ENCODE results near the gene ME2.
"Not testable (repeated sequence)": the region's sequence is repeated elsewhere in the genome, so short reads cannot be mapped to it uniquely, and the experiment has no call there.

ME2 gene

DNA sequence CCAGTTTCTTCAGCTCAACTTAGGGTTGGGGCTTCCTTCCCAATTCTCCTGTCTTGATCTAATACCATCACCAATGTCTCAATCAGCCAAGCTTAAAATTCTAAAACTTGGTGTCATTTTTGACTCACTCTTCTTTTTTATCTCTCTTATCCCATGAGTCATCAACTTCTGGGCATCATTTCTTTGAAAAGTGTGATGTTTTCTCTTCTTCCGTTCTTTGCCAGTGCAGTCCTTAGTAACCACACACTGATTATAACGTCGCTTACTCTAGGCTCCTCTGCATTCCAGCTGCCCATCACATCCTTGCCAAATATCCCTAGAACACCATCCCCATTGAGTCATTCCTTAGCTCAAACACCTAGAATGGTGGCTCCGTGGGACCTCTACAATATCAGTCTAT lies 31.7 kb upstream of the ME2 start:
- no peaks in the 10 kb centered on the region for H3K9me3 ChIP-seq (ENCODE audit: control insufficient read depth, insufficient read depth, low read length)
- no peaks in the 10 kb centered on the region for H3K4me1 ChIP-seq (ENCODE audit: control insufficient read depth, insufficient read depth, low read length)
- no peak overlapping the region for H3K27ac ChIP-seq (ENCODE audit: low read depth, low read length)
- H3K36me3 ChIP-seq (ENCODE audit: control insufficient read depth, insufficient read depth, low read length): no peaks in the 10 kb centered on the region
- H3K9ac ChIP-seq (ENCODE audit: low read depth, low read length): no peak overlapping the region
- H3K27me3 ChIP-seq (ENCODE audit: control insufficient read depth, insufficient read depth, low read length): no peaks in the 10 kb centered on the region
- H3K4me3 ChIP-seq (ENCODE audit: low read depth, low read length): no peak overlapping the region

DNA sequence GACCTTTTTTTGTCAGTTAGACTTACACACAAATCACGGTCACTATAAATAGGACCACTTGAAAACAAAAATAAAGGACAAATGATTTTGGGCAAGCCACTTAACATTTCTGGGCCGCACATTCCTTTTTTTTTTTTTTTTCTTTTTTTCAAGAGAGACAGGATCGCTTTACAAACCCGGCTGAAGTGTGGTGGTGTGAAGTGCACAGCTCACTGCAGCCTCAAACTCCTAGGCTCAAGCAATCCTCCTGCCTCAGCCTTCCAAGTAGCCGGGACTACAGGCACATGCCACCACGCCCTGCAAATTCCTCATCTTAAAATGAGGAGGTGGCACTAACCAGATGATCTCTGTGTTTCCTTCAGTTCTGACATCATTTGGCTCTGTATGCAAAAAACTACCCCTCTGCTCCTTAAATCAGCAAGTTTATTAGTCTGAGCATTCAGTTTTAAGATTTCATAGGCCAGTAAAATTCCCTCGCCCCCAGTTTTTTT lies 30.8 kb upstream of the ME2 start:
- Histone ChIP-seq H3K4me3 (ENCODE audit: low read depth, low read length) (no peak overlapping the region), H3K4me1 (ENCODE audit: control insufficient read depth, insufficient read depth, low read length) (no peaks in the 10 kb centered on the region), H3K36me3 (ENCODE audit: control insufficient read depth, insufficient read depth, low read length) (no peaks in the 10 kb centered on the region), H3K27me3 (ENCODE audit: control insufficient read depth, insufficient read depth, low read length) (no peaks in the 10 kb centered on the region), H3K9ac (ENCODE audit: low read depth, low read length) (no peak overlapping the region), H3K27ac (ENCODE audit: low read depth, low read length) (no peak overlapping the region), H3K9me3 (ENCODE audit: control insufficient read depth, insufficient read depth, low read length) (no peaks in the 10 kb centered on the region)

DNA sequence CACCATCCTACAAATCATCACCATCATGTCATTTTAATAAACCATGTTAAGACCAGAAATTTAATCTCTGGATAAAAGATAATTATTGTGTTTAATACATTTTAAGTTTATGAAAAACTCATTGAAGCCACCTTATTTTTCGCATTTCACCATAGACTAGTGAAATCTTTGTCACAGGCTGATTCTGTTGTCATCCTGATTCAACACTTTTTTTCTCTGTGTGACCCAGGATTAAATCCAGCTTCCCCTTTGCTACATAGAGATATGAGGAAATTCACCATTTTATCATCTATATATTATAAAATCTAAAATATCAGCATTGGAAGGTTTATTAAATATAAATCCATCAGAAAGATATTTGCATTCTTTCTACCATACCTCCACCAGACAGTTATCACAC lies 29.9 kb upstream of the ME2 start:
- no peak overlapping the region for H3K27ac ChIP-seq (ENCODE audit: low read depth, low read length)
- no peak overlapping the region for H3K4me3 ChIP-seq (ENCODE audit: low read depth, low read length)
- no peaks in the 10 kb centered on the region for H3K9me3 ChIP-seq (ENCODE audit: control insufficient read depth, insufficient read depth, low read length)
- no peak overlapping the region for H3K9ac ChIP-seq (ENCODE audit: low read depth, low read length)
- H3K36me3 ChIP-seq (ENCODE audit: control insufficient read depth, insufficient read depth, low read length): no peaks in the 10 kb centered on the region
- no peaks in the 10 kb centered on the region for H3K27me3 ChIP-seq (ENCODE audit: control insufficient read depth, insufficient read depth, low read length)
- H3K4me1 ChIP-seq (ENCODE audit: control insufficient read depth, insufficient read depth, low read length): peaks cover under 1% of the 10 kb centered on the region; the same call in 1 of the 2 replicates

DNA sequence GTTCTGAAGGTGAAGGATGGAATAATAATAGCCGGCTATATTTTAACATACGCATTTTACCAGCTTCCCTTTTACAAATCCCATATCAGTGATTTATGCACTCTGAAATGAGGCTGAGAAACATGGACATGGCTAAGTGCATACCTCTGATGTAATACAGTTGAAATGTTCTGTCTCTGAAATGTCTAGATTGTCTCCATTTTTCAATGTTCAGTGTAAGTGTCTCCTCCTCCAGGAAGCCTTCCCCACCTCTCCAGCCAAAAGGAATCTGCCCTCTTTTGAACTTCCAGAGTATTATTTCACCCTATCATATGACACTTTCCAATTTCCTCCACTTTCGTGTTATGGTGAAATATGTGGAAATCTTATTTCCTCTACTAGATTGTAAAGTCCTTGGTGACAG lies 29.5 kb upstream of the ME2 start:
- Histone ChIP-seq H3K36me3 (ENCODE audit: control insufficient read depth, insufficient read depth, low read length) (no peaks in the 10 kb centered on the region), H3K27ac (ENCODE audit: low read depth, low read length) (no peak overlapping the region), H3K9me3 (ENCODE audit: control insufficient read depth, insufficient read depth, low read length) (no peaks in the 10 kb centered on the region), H3K4me3 (ENCODE audit: low read depth, low read length) (no peak overlapping the region), H3K27me3 (ENCODE audit: control insufficient read depth, insufficient read depth, low read length) (no peaks in the 10 kb centered on the region), H3K9ac (ENCODE audit: low read depth, low read length) (no peak overlapping the region), H3K4me1 (ENCODE audit: control insufficient read depth, insufficient read depth, low read length) (peaks cover 5% of the 10 kb centered on the region; the same call in 1 of the 2 replicates)

DNA sequence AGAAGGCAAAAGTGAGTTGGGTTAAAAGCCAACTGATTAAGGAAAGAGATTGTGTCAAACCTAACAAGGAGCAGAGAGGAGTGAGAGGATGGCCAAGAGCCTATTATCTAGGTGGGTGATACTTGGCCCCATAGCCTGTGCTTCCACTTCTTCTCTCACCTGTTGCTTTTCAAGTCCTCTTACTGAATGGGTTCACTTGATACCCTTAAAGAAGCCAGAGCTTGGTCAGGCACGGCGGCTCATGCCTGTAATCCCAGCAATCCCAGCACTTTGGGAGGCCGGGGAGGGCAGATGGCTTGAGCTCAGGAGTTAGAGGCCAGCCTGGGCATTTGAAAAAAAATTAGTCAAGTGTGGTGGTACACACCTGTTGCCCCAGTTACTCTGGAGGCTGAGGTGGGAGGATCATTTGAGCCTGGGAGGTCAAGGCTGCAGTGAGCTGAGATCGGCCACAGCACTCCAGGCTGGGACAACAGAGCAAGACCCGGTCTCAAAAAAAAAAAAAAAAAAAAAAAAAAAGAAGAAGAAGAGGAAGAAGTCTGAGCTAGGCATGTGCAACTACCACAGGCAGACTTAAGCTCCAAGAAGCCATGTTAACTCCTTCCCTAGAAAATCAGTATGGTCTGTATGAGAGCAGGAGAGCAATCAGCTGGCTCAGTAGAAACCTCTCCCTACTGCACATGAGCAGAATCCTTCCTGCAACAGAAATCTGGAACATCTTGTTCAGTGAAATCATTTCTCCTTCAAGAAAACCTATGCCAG lies 28.4 kb upstream of the ME2 start:
- no peak overlapping the region for H3K4me3 ChIP-seq (ENCODE audit: low read depth, low read length)
- no peaks in the 10 kb centered on the region for H3K9me3 ChIP-seq (ENCODE audit: control insufficient read depth, insufficient read depth, low read length)
- H3K27ac ChIP-seq (ENCODE audit: low read depth, low read length): no peak overlapping the region
- H3K4me1 ChIP-seq (ENCODE audit: control insufficient read depth, insufficient read depth, low read length): peaks cover 7% of the 10 kb centered on the region; the same call in 1 of the 2 replicates
- no peaks in the 10 kb centered on the region for H3K27me3 ChIP-seq (ENCODE audit: control insufficient read depth, insufficient read depth, low read length)
- H3K9ac ChIP-seq (ENCODE audit: low read depth, low read length): no peak overlapping the region
- H3K36me3 ChIP-seq (ENCODE audit: control insufficient read depth, insufficient read depth, low read length): no peaks in the 10 kb centered on the region

DNA sequence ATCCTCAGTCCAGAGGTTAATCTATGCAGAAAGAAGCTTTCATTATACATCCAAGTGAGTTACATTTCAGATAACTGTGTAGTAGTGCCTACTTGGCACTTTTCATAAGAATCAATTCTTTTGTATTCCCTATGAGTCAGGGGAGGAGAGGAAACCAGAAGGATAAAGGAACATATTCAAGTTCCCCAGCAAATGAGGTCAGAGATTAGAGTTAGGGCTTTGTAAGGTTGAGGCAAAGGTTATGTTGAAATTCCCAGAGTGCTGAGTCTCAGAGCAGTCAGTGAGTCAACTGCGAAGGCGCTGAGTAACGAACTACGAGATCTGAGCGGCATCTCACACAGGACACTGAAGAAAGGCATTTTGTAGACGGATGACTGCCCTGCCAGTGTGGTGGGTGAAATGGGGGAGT lies 25.1 kb upstream of the ME2 start:
- peaks cover 7% of the 10 kb centered on the region; the same call in 1 of the 2 replicates for H3K4me1 ChIP-seq (ENCODE audit: control insufficient read depth, insufficient read depth, low read length)
- no peaks in the 10 kb centered on the region for H3K36me3 ChIP-seq (ENCODE audit: control insufficient read depth, insufficient read depth, low read length)
- H3K9me3 ChIP-seq (ENCODE audit: control insufficient read depth, insufficient read depth, low read length): no peaks in the 10 kb centered on the region
- no peak overlapping the region for H3K9ac ChIP-seq (ENCODE audit: low read depth, low read length)
- H3K27me3 ChIP-seq (ENCODE audit: control insufficient read depth, insufficient read depth, low read length): no peaks in the 10 kb centered on the region
- H3K27ac ChIP-seq (ENCODE audit: low read depth, low read length): peak overlapping the region; percentile 26
- no peak overlapping the region for H3K4me3 ChIP-seq (ENCODE audit: low read depth, low read length)

DNA sequence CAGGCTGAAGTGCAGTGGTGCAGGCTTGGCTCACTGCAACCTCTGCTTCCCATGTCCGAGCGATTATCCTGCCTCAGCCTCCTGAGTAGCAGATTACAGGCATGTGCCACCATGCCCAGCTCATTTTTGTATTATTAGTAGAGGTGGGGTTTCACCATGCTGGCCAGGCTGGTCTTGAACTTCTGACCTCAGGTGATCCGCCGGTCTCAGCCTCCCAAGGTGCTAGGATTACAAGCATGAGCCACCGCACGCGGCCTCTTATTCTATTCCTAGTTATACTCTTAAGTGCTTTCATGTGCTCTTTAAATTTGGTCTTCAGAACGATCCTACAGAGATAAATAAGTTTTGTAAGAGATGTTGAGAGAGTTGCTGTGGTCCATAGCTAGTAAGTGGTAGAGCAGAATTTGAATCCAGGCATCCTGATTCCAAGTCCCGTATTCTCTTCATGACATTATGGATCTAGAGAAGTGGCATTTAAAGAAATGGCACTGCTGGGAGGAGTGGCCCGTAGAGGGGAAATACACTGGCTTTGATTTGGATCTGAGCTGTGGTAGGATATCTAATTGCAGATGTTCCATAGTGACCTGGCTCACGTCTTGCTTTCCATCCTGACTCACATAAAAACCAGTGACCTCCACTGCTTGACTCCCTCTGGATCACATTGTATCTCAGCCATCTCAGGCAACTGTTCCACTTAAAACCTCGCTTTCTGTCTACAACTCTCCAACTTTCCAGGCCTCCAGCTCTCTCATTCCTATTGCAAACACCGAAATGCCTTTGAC lies 22.8 kb upstream of the ME2 start:
- H3K27ac ChIP-seq (ENCODE audit: low read depth, low read length): no peak overlapping the region

DNA sequence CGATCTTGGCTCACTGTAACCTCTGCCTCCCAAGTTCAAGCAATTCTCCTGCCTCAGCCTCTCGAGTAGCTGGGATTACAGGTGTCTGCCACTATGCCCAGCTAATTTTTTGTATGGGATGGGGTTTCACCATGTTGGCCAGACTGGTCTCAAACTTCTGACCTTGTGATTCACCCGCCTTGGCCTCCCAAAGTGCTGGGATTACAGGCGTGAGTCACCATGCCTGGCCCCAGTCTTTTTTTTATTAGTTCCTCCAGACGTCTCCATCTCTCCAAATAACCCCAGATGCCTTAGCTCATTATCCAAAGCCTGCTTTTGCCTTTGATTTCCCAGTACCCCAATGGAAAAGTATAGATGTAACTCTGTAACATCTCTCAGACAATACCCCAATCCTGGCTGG lies 21.8 kb upstream of the ME2 start:
- H3K27ac ChIP-seq (ENCODE audit: low read depth, low read length); H3K9me3 ChIP-seq (ENCODE audit: control insufficient read depth, insufficient read depth, low read length); H3K4me1 ChIP-seq (ENCODE audit: control insufficient read depth, insufficient read depth, low read length); H3K4me3 ChIP-seq (ENCODE audit: low read depth, low read length); H3K27me3 ChIP-seq (ENCODE audit: control insufficient read depth, insufficient read depth, low read length); H3K9ac ChIP-seq (ENCODE audit: low read depth, low read length); H3K36me3 ChIP-seq (ENCODE audit: control insufficient read depth, insufficient read depth, low read length): not testable (repeated sequence)

More for the DNA sequence above, 22.8 kb upstream of the ME2 start:
- Histone ChIP-seq H3K4me3 (ENCODE audit: low read depth, low read length) (no peak overlapping the region), H3K27me3 (ENCODE audit: control insufficient read depth, insufficient read depth, low read length) (no peaks in the 10 kb centered on the region), H3K9ac (ENCODE audit: low read depth, low read length) (no peak overlapping the region), H3K9me3 (ENCODE audit: control insufficient read depth, insufficient read depth, low read length) (no peaks in the 10 kb centered on the region), H3K4me1 (ENCODE audit: control insufficient read depth, insufficient read depth, low read length) (peaks cover 7% of the 10 kb centered on the region; the same call in 1 of the 2 replicates), H3K36me3 (ENCODE audit: control insufficient read depth, insufficient read depth, low read length) (no peaks in the 10 kb centered on the region)

DNA sequence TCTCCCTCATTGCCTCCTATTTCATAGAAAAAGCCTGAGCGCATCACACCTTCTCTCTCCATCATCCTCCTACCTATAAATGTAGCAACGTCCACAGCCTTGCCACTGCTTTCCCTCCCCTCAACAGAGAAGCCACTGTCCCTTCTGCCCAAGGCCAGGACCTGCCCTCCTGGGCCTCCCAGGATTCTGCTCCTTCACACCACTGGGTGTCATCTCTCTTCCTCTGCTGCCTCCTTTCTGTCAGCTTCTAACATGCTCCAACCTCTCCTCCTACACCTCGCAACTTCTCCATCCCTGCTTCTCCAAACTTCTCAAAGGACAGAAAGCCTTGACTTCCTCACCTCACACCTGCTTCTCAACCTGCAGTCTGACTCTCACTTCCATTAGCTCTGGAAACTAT lies 21.2 kb upstream of the ME2 start:
- H3K27ac ChIP-seq (ENCODE audit: low read depth, low read length): no peak overlapping the region
- H3K4me1 ChIP-seq (ENCODE audit: control insufficient read depth, insufficient read depth, low read length): peaks cover 7% of the 10 kb centered on the region; the same call in 1 of the 2 replicates
- H3K9ac ChIP-seq (ENCODE audit: low read depth, low read length): no peak overlapping the region
- H3K9me3 ChIP-seq (ENCODE audit: control insufficient read depth, insufficient read depth, low read length): no peaks in the 10 kb centered on the region
- no peaks in the 10 kb centered on the region for H3K36me3 ChIP-seq (ENCODE audit: control insufficient read depth, insufficient read depth, low read length)
- no peak overlapping the region for H3K4me3 ChIP-seq (ENCODE audit: low read depth, low read length)
- no peaks in the 10 kb centered on the region for H3K27me3 ChIP-seq (ENCODE audit: control insufficient read depth, insufficient read depth, low read length)

DNA sequence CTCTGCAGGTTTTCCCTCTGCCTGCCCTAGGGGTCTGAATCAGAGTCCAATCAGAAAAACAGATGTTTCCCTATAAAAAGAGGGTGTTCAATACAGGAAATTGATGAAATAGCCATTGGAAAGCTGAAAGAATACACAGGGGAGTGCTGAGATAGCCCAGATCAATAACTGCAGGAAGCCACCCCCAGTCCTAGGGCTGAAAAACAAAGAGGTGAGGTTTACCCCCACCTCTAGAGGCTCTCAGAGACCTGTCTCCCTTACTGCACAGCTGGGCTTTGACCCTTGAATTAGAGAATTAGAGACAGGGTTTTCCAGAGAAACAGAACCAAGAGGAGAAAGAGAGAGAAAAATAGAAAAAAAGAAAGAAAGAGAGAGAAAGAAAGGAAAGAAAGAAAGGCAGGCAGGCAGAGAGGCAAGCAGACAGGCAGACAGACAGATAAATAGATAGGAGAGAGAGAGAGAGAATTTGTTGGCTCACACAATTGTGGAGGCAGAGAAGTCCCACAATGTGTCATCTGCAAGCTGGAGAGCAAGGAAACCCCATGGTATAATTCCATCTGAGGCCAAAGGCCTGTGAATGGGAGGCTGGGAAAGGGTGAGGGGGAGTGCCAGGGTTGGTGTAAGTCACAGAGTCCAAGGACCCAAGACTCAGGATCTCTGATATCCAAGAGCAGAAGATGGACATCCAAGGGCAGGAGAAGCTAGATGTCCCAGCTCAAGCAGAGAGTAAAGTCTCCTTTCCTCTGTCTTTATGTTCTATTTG lies 18.9 kb upstream of the ME2 start:
- H3K4me3 ChIP-seq (ENCODE audit: low read depth, low read length): no peak overlapping the region
- no peak overlapping the region for H3K9ac ChIP-seq (ENCODE audit: low read depth, low read length)
- H3K27ac ChIP-seq (ENCODE audit: low read depth, low read length): no peak overlapping the region
- H3K9me3 ChIP-seq (ENCODE audit: control insufficient read depth, insufficient read depth, low read length): no peaks in the 10 kb centered on the region
- no peaks in the 10 kb centered on the region for H3K36me3 ChIP-seq (ENCODE audit: control insufficient read depth, insufficient read depth, low read length)
- H3K4me1 ChIP-seq (ENCODE audit: control insufficient read depth, insufficient read depth, low read length): no peaks in the 10 kb centered on the region
- H3K27me3 ChIP-seq (ENCODE audit: control insufficient read depth, insufficient read depth, low read length): no peaks in the 10 kb centered on the region
